K562 (cell line): ENCODE data around the gene BGN. TPM values are rescaled to one million over a fixed set of nuclear protein-coding genes. Genes with fewer than 3 reads are reported as not detected.
A peak's percentile ranks its signal among the peaks of the same experiment; 100 is the strongest.

Source experiments
- ATAC-seq: fragments of 200-7000 bp; cut with Tn5 transposase; 3 replicates; pipeline ENCODE4 v1.9.1; 2020; ENCODE audit warnings: moderate library complexity
- BruUV-seq: library from RNA; stranded (reverse); fragments of 400-500 nt; replicated peaks from 2 replicates; lab custom pipeline; 2021; lab: Mats Ljungman, UMichigan
- CTCF ChIA-PET: fragments of 300-600 bp; formaldehyde crosslinking; extraction: SDS; loops from one replicate; lab custom pipeline; 2021; ENCODE audit warnings: low intra/inter-chr PET ratio; lab: Yijun Ruan, JAX
- POLR2A ChIA-PET: fragments of 300-600, 350-650 bp; sonication (Branson Sonifier 250); formaldehyde crosslinking; extraction: SDS; loops from one replicate; lab custom pipeline; 2021; ENCODE audit warnings: antibody characterized with exemption, inconsistent platforms; lab: Yijun Ruan, JAX
- DNase-seq, 4 experiments: peaks; one replicate each; pipeline versions ENCODE4 v3.0.0 to v3.0.0-alpha.2; 2011 to 2018; ENCODE audit warnings: low spot score in 3 of 4, mixed read lengths in 3 of 4; ENCODE audit errors: extremely low read depth in 1 of 4
- FAIRE-seq: peaks from 2 replicates; lab custom pipeline; 2011; peaks lifted over from hg19 to GRCh38; lab: Jason Lieb, UNC
- H2AFZ ChIP-seq: 2 replicates; pipeline ENCODE4 v1.6.0; 2011; ENCODE audit warnings: low read depth, low read length, control low read depth, inconsistent platforms
- H3K27ac ChIP-seq: fragments of 200-600 bp; 3 replicates; pipeline ENCODE4 v1.8.0; 2011; ENCODE audit warnings: low read depth, mild to moderate bottlenecking, control low read depth, inconsistent platforms, low read length, moderate library complexity, mixed read lengths; ENCODE audit errors: extremely low read depth
- H3K27me3 ChIP-seq, 2 experiments: fragments of 300-600 bp in 1 of 2; 2 replicates in 1 of 2; 3 replicates in 1 of 2; pipeline versions ENCODE4 v1.6.0 to v1.8.0; 2011; ENCODE audit warnings: inconsistent platforms in 2 of 2, low read length in 2 of 2, mild to moderate bottlenecking in 1 of 2, mixed read lengths in 1 of 2, moderate library complexity in 1 of 2; ENCODE audit not compliant: control insufficient read depth in 2 of 2, insufficient read depth in 2 of 2
- H3K36me3 ChIP-seq: fragments of 300-600 bp; 3 replicates; pipeline ENCODE4 v1.8.0; 2011; ENCODE audit warnings: mild to moderate bottlenecking, low read length, inconsistent platforms; ENCODE audit not compliant: control insufficient read depth, insufficient read depth
- H3K4me1 ChIP-seq, 2 experiments: fragments of 200-600 bp in 1 of 2; replicated peaks in 1 of 2; 2 replicates in 1 of 2; 3 replicates in 1 of 2; pipeline versions ENCODE4 v1.5.1 to v1.8.0; 2011; ENCODE audit warnings: inconsistent platforms in 2 of 2, low read length in 2 of 2, mild to moderate bottlenecking in 1 of 2, mixed read lengths in 1 of 2, moderate library complexity in 1 of 2; ENCODE audit not compliant: control insufficient read depth in 2 of 2, insufficient read depth in 2 of 2
- H3K4me2 ChIP-seq: 2 replicates; pipeline ENCODE4 v1.6.1; 2011; ENCODE audit warnings: low read length, control low read depth, inconsistent platforms, mixed read lengths; ENCODE audit not compliant: insufficient read depth
- H3K4me3 ChIP-seq: fragments of 200-600 bp; sonication (generic), shearing (Covaris generic); 2 replicates; pipeline ENCODE4 v1.5.1; 2016; ENCODE audit warnings: control low read depth, inconsistent platforms
- H3K79me2 ChIP-seq: fragments of 200-600 bp; 3 replicates; pipeline ENCODE4 v1.8.0; 2011; ENCODE audit warnings: low read length, inconsistent platforms; ENCODE audit not compliant: control insufficient read depth, insufficient read depth
- H3K9ac ChIP-seq, 2 experiments: 2 replicates each; pipeline versions ENCODE4 v1.6.0 to v1.6.1; 2011; ENCODE audit warnings: low read depth in 2 of 2, low read length in 2 of 2, control low read depth in 1 of 2, inconsistent platforms in 1 of 2, mild to moderate bottlenecking in 1 of 2, mixed read lengths in 1 of 2; ENCODE audit not compliant: insufficient read depth in 1 of 2
- H3K9me1 ChIP-seq: one replicate; pipeline ENCODE4 v1.6.0; 2011; ENCODE audit warnings: inconsistent platforms, mild to moderate bottlenecking, low read length, moderate library complexity; ENCODE audit not compliant: control insufficient read depth, insufficient read depth
- H3K9me3 ChIP-seq: replicated peaks from 2 replicates; pipeline ENCODE4 v1.5.1; 2011; ENCODE audit warnings: low read depth, low read length, inconsistent platforms; ENCODE audit not compliant: control insufficient read depth, insufficient read depth
- H4K20me1 ChIP-seq: replicated peaks from 2 replicates; pipeline ENCODE4 v1.6.1; 2011; ENCODE audit warnings: low read length, inconsistent platforms, mixed read lengths; ENCODE audit not compliant: control insufficient read depth, insufficient read depth
- NRF1 ChIP-seq, 2 experiments: fragments of 450-650 bp; IDR thresholded peaks in 1 of 2; conservative IDR thresholded peaks in 1 of 2; 2 replicates each; pipeline ENCODE4 v1.6.1; 2014; ENCODE audit warnings: mild to moderate bottlenecking in 2 of 2
- WGBS: fragments of 100-300 bp; shearing (Covaris generic); methylation state at CpG from one replicate; pipeline ENCODE4 v1.1.6; 2016; ENCODE audit warnings: low coverage, mixed read lengths; ENCODE audit not compliant: insufficient coverage; ENCODE audit errors: missing lambda C conversion rate; 5-methylcytosine and 5-hydroxymethylcytosine counted together
- in situ Hi-C: fragments of 300-500 bp; cut with MboI; formaldehyde crosslinking; loops from 4 replicates; pipeline ENCODE4 v1.15.0; 2018; ENCODE audit warnings: inconsistent platforms, mixed read lengths
- intact Hi-C: fragments of 100-400 bp; cut with micrococcal nuclease; formaldehyde crosslinking; loops from 2 replicates; pipeline ENCODE4 v1.14.2; 2022
- polyA plus RNA-seq, 8 experiments: library from polyadenylated mRNA; depleted of rRNA in 4 of 8; stranded (reverse) in 5 of 8; unstranded in 3 of 8; fragments of >200 nt; fragmentation: Nextera tagmentation in 2 of 8; fragmentation: Illumina TruSeq in 1 of 8; extraction: Ambion mirVana in 2 of 8; extraction: Trizol in 1 of 8; gene quantifications; 2 replicates each; pipeline versions ENCODE4 v1.2.1 to v1.2.3, GENCODE V29; 2011 to 2014; ENCODE audit warnings: inconsistent platforms in 1 of 8, missing spikeins in 1 of 8
- total RNA-seq, 7 experiments: library from RNA; depleted of rRNA in 6 of 7; stranded (reverse); fragments of >200 nt in 6 of 7; fragmentation: Illumina TruSeq in 2 of 7; extraction: Trizol in 2 of 7; gene quantifications; 2 replicates each; pipeline versions ENCODE4 v1.2.1 to v1.2.3, GENCODE V29; 2011 to 2021; ENCODE audit warnings: low replicate concordance in 1 of 7
- TF ChIP-seq, protein P1 (sequence below): fragments of 250-450 bp; sonication (Bioruptor Pico); IDR thresholded peaks from 2 replicates; pipeline ENCODE4 v1.4.0; 2020; ENCODE audit warnings: mild to moderate bottlenecking, moderate library complexity, borderline replicate concordance
- TF ChIP-seq, protein P2 (sequence below): sonication (generic); formaldehyde crosslinking; IDR thresholded peaks from 2 replicates; pipeline ENCODE4 v1.8.0; 2022; ENCODE audit warnings: mild to moderate bottlenecking, missing genetic modification reagents

Gene BGN
- total and polyA plus RNA-seq, 9 of the 15 experiments (the other 6 are each of a cell fraction or from before 2014, with no cell fraction given), result 0.11 TPM; not detected in 8

DNA sequence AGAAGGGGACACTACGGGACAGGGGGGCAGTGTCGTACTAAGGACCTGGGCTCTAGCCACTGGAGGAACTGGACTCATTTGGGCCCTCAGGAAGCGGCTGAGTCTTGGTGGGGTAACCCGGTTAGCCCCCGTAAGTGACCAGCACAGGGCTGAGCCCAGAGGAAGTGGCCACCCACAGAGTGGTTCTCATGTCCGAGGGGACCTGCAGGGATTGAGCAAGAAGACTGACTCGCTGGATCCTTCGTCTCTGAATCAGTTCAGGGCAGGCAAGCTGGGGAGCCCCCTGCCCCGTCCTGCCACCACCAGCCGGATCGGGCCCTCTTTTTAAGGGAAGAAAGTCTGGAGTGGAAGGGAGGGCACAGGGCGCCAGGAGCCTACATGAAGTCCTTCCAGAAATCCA, 719 bp upstream of the BGN start (continued):
- TF ChIP-seq, protein P1, sequence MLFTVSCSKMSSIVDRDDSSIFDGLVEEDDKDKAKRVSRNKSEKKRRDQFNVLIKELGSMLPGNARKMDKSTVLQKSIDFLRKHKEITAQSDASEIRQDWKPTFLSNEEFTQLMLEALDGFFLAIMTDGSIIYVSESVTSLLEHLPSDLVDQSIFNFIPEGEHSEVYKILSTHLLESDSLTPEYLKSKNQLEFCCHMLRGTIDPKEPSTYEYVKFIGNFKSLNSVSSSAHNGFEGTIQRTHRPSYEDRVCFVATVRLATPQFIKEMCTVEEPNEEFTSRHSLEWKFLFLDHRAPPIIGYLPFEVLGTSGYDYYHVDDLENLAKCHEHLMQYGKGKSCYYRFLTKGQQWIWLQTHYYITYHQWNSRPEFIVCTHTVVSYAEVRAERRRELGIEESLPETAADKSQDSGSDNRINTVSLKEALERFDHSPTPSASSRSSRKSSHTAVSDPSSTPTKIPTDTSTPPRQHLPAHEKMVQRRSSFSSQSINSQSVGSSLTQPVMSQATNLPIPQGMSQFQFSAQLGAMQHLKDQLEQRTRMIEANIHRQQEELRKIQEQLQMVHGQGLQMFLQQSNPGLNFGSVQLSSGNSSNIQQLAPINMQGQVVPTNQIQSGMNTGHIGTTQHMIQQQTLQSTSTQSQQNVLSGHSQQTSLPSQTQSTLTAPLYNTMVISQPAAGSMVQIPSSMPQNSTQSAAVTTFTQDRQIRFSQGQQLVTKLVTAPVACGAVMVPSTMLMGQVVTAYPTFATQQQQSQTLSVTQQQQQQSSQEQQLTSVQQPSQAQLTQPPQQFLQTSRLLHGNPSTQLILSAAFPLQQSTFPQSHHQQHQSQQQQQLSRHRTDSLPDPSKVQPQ (CRISPR knock-in tag), result no peak

DNA sequence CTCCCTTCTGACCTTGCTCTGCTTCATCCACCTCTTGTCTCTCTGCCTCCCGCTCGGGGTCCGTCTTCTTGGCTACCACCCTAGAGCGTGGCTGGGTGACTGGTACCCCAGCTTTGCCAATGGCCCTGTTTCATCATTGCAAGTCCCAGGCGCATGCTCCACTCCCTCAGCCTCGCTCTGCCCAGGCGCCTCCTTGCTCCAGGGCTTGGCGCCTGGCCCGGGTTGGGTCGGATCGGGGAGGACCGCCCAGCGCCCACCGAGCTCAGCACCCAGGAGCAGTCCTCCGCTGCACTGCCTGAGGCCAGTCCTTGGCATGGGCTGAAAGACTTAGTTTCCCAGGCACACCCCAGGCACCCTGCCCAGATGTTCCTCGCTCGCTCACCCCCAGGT, 577 bp downstream of the BGN start:
- ATAC-seq, result no peak
- Histone ChIP-seq H3K4me2 (no peak overlapping the region), H3K27me3 (peaks cover 2 to 53% of the 10 kb centered on the region in 2 experiments; a peak in 4 of 5 replicates), H3K4me1 (peaks cover 0 to 24% of the 10 kb centered on the region in 2 experiments; a peak in 2 of 5 replicates)
- in situ Hi-C loops, result loop anchor here (5.0 kb wide), 1 partner anchor 322 kb away; no protein-coding TSS in a partner anchor
- TF ChIP-seq NRF1 (conservative IDR thresholded peaks at IDR 0.05 in 1 of 2, IDR thresholded peaks at IDR 0.05 in 1 of 2), result peak; percentile 63 to 69
- TF ChIP-seq, protein P2, sequence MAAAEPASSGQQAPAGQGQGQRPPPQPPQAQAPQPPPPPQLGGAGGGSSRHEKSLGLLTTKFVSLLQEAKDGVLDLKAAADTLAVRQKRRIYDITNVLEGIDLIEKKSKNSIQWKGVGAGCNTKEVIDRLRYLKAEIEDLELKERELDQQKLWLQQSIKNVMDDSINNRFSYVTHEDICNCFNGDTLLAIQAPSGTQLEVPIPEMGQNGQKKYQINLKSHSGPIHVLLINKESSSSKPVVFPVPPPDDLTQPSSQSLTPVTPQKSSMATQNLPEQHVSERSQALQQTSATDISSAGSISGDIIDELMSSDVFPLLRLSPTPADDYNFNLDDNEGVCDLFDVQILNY (CRISPR knock-in tag), result no peak
- TF ChIP-seq, all 486 proteins: peak for 1
- Histone ChIP-seq H3K27ac (no peak overlapping the region), H3K4me3 (no peak overlapping the region), H3K9me1 (no peaks in the 10 kb centered on the region), H3K9ac (no peak overlapping the region), H4K20me1 (no peaks in the 10 kb centered on the region), H2AFZ (no peak overlapping the region), H3K9me3 (no peaks in the 10 kb centered on the region), H3K79me2 (no peaks in the 10 kb centered on the region), H3K36me3 (no peaks in the 10 kb centered on the region)
- intact Hi-C loops, result no loop called here
- BruUV-seq, result no TSS peak
- CTCF ChIA-PET, result no interaction called here
- POLR2A ChIA-PET, result no interaction called here
- DNase-seq (no peak), FAIRE-seq (no peak)
- WGBS, result 2% methylated on average over 10 of the region's 17 CpGs
